ENCODE results near the gene FOXC1. TPM values are rescaled to one million over a fixed set of nuclear protein-coding genes. Genes with fewer than 3 reads are reported as not detected.

Gene FOXC1
- total RNA-seq, 1 donor from 2014 or later: 4.9 TPM

- Histone ChIP-seq H3K4me1 (peaks cover 6% of the 10 kb centered on the region), H3K36me3 (no peaks in the 10 kb centered on the region), H3K27me3 (no peaks in the 10 kb centered on the region), H3K9me3 (no peaks in the 10 kb centered on the region), H3K27ac (no peak overlapping the region), H3K4me3 (no peak overlapping the region)
- intact Hi-C loops (cut with DNase I): no loop called here
- DNase-seq: no peak
- ATAC-seq: no peak
- TF ChIP-seq, protein P1, sequence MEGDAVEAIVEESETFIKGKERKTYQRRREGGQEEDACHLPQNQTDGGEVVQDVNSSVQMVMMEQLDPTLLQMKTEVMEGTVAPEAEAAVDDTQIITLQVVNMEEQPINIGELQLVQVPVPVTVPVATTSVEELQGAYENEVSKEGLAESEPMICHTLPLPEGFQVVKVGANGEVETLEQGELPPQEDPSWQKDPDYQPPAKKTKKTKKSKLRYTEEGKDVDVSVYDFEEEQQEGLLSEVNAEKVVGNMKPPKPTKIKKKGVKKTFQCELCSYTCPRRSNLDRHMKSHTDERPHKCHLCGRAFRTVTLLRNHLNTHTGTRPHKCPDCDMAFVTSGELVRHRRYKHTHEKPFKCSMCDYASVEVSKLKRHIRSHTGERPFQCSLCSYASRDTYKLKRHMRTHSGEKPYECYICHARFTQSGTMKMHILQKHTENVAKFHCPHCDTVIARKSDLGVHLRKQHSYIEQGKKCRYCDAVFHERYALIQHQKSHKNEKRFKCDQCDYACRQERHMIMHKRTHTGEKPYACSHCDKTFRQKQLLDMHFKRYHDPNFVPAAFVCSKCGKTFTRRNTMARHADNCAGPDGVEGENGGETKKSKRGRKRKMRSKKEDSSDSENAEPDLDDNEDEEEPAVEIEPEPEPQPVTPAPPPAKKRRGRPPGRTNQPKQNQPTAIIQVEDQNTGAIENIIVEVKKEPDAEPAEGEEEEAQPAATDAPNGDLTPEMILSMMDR (IDR thresholded peaks at IDR 0.05): no peak
Observed at GRCh38 chr6:1580109-1580508, 29.6 kb upstream of the FOXC1 start.

- peaks cover 6% of the 10 kb centered on the region for H3K4me1 ChIP-seq
- H3K4me3 ChIP-seq: no peak overlapping the region
- intact Hi-C loops (cut with DNase I): no loop called here
- no peaks in the 10 kb centered on the region for H3K9me3 ChIP-seq
- no peak overlapping the region for H3K27ac ChIP-seq
- TF ChIP-seq, protein P1 (IDR thresholded peaks at IDR 0.05): no peak
- no peaks in the 10 kb centered on the region for H3K36me3 ChIP-seq
- ATAC-seq (no peak), DNase-seq (no peak)
- H3K27me3 ChIP-seq: no peaks in the 10 kb centered on the region
Observed at GRCh38 chr6:1580585-1580984, 29.1 kb upstream of the FOXC1 start.

GRCh38 chr6:1581120-1581991, 28.4 kb upstream of the FOXC1 start:
- no peak for DNase-seq
- Histone ChIP-seq H3K36me3 (no peaks in the 10 kb centered on the region), H3K4me3 (no peak overlapping the region), H3K9me3 (no peaks in the 10 kb centered on the region), H3K27ac (no peak overlapping the region), H3K4me1 (peaks cover under 1% of the 10 kb centered on the region), H3K27me3 (no peaks in the 10 kb centered on the region)
- TF ChIP-seq, protein P1 (IDR thresholded peaks at IDR 0.05): no peak
- peak; percentile 14 for ATAC-seq
- intact Hi-C loops (cut with DNase I): no loop called here

DNA sequence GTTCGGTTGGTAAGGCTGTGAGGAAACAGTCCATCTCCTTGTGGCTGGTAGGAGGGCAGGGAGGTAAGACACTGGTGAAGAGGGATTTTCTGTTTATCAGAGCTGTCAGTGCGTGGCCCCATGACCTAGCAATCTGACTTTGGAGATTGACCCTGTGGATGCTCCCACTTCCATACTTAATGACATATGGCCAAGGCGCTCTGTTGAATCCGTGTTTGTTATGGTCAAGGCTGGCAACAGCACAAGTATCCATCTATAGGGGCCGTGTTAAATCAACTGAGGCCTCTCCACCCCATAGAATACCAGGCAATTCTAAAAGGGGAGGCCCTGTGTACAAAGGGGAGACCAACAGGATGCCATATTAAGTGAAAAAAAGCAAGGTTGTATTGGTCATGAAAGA, 25.6 kb upstream of the FOXC1 start:
- Histone ChIP-seq H3K27me3 (no peaks in the 10 kb centered on the region), H3K4me3 (no peak overlapping the region), H3K36me3 (no peaks in the 10 kb centered on the region), H3K27ac (no peak overlapping the region), H3K4me1 (no peaks in the 10 kb centered on the region), H3K9me3 (no peaks in the 10 kb centered on the region)
- TF ChIP-seq, protein P1 (IDR thresholded peaks at IDR 0.05): no peak
- DNase-seq: no peak
- intact Hi-C loops (cut with DNase I): no loop called here
- ATAC-seq: no peak

DNA sequence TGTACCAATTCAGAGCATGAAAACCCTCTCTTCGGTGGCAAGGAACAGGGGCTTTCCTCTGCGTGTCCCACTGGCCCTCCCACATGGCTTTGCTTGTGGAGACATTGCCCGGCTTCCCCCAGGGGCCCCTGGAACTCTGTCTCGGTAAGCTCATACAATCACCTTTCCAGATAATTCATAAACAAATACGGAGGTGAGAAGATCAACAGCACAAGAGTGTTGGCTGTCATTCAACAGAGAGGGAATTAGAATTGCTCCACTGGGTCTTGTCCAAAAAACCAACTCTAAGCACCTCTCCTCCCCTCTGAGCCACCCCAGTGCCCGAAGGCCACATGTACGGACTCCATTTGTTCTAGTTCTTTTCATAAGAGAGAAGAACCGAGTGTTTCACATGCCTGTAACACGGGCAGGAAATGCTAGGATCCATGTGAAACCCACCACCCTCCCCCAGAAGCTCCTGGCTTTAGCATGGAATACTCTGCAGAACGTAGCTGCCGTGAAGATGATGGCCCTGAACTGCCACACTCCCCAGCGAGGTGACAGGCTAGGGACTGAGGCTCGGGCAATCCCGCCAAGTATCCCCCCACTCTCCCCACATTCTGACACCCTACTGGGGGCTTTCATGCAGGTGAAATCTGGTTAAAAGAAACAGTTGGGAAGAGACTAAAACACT, 24.6 kb upstream of the FOXC1 start:
- no peaks in the 10 kb centered on the region for H3K36me3 ChIP-seq
- intact Hi-C loops (cut with DNase I): no loop called here
- TF ChIP-seq, protein P1 (IDR thresholded peaks at IDR 0.05): no peak
- no peak for DNase-seq
- H3K27me3 ChIP-seq: no peaks in the 10 kb centered on the region
- H3K4me3 ChIP-seq: no peak overlapping the region
- no peak overlapping the region for H3K27ac ChIP-seq
- H3K9me3 ChIP-seq: no peaks in the 10 kb centered on the region
- no peaks in the 10 kb centered on the region for H3K4me1 ChIP-seq
- ATAC-seq: peak; percentile 31
